Stimulated activated CD4-positive, alpha-beta T cell treated with anti-CD3 and anti-CD28 coated beads, Interleukin-2, amount 100 ng/mL, for 4 hours (primary cell): ENCODE results near the gene LARP7.
"Not testable (repeated sequence)": the region's sequence is repeated elsewhere in the genome, so short reads cannot be mapped to it uniquely, and the experiment has no call there.

Experiments used
- DNase-seq: peaks from one replicate; pipeline ENCODE4 v3.0.0-alpha.2; 2020; ENCODE audit warnings: low read depth

The LARP7 gene

DNA sequence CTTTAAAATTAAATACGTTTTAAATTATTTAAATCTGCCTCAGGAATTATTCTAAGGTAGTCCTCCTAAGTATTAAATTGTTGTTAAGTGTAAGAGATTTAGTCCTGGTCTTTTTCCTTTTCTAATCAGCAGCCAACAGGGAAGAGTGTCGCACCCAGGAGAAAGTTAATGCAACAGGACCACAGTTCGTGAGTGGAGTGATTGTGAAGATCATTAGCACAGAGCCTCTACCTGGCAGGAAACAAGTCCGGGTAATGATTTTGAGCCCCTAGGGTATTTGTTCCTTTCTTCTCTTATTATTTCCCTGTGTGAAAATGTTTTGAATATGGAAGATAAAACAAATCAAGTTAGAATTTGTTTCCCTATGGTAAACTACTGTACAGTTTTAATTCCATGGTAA lies 13.4 kb downstream of the LARP7 start:
- no peak for DNase-seq

DNA sequence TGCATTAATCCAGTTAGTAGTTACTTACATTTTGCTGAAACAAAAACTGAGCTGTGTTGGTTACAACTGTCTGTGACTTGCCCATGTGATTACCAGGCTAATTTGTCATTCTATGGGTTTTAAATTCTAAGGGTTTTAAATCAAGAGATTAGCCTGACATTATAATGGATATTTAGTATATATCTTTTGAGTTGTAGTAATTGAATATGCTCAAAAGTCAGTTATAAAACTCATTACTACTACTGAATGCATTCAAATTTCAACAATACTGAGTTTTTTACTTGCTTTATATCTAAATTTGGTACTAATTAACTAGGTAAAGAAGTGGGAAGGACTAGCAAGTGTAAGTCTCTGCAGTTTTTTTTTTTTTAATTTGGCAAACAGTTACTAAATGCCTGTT lies 14.7 kb downstream of the LARP7 start:
- DNase-seq = no peak

DNA sequence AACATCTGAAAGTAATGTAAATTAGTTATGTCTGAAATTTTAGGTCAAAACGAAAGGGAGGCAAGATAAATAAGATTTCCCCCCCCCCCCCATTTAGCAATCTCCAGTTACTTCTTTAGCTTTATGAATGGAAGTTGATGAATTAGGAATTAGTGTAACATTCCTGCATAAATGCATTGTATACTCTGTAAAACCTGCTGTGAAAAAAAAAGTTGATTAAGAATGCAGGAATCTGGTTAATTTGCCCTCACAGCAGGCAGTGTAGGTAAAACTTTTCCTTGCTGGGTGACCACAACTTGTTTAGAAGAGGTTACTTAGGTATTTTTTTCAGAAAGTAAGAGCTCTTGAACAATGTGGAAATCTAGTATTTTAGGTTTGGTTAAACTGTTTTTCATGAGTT lies 15.3 kb downstream of the LARP7 start:
- no peak for DNase-seq

DNA sequence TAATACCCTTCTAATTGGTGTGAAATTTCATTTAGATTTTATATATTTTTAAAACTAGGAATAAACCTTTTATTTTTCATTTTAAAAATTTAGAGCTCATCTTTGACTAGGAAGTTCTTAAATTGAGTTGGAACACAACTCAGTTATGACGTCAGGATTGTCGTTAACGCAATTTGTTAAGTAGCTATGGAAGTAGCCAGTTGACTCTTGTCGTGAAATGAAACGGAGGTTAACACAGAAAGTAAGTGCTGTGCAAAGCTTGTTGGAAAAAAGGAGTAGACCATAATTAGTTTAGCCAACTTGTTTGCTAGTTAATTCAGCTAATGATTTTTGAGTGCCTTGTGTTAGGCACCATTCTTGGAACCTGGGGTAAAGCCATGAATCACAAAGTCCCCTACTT lies 18.3 kb downstream of the LARP7 start:
- DNase-seq = no peak

DNA sequence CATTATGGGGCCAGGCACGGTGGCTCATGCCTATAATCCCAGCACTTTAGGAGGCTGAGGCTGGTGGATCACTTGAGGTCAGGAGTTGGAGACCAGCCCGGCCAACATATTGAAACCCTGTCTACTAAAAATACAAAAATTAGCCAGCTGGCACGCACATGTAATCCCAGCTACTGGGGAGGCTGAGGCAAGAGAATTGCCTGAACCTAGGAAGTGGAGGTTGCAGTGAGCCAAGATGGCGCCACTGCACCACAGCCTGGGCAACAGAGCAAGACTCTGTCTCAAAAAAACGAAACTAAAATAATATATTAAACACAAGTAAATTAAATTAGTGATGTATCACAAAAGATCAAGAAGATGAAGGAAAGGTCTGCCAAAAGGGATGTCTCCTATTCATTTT lies 19.2 kb downstream of the LARP7 start:
- DNase-seq = not testable (repeated sequence)

DNA sequence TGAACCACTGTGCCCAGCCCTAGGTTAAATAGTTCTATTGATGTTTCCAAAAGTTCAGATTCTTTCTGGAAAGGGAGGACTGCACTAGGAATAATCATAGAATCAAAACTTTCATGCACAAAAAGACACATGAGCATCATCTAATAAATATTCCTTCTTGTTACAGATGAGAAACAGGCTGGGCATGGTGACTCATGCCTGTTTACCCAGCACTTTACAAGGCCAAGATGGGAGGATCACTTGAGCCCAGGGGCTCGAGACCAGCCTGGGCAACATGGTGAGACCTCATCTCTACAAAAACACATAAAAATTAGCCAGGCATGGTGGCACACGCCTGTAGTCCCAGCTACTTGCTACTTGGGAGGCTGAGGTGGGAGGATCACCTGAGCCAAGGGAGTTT lies 27.7 kb downstream of the LARP7 start:
- no peak for DNase-seq

DNA sequence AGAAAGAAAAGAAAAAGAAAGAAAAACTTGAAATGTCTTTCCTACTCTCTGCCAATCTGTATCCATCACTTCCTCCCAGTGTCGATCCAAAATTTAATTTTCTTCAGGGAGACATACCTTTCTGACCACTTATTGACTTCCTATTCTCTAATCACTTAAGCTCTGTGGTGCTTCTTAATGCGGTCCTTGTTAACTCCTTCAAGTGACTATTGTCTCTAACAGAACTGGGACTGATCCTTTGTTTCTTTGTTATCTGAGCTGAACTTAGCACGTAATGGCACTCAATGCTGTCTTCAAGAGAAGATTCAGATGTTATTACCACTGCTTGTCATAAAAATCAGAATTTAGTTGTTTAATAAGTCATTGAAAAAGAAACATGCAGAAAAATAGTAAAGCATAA lies 31.2 kb downstream of the LARP7 start:
- no peak for DNase-seq

DNA sequence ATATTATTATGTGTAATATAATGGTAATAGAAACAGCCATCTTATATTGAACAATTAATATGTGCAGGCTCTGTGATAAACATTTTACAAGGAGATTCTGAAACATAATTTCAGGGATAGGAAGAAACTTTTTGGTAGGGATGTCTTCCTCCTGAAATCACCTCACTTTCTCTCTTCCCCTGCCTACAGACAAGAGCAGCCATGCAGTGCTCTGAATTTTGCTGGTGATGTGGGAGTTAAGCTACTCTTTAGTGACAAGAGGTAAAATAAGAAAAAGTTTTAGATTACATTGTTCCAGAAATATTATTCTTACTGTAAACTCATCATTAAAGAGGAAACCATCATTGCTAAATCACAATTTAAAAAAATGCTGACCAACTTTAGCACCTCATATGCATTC lies 36.1 kb downstream of the LARP7 start:
- DNase-seq = no peak

DNA sequence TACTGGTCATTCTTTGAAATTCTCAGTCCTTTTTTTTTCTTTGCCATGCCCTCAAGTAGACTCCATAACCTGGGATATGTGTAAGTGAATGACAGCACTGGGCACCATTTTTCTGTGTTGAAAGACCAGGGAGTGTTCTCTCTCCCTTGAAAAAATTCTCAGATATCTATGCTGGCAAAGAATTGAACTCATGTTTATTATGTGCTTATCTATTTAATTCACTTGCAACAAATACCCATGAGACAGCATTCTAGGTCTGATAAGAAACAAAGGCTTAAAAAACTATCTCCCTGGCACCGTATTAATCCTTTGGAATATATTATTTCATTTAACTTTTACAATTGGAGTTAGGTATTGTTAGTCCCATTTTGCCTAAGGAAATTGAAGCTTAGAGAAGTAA lies 36.7 kb downstream of the LARP7 start:
- no peak for DNase-seq

DNA sequence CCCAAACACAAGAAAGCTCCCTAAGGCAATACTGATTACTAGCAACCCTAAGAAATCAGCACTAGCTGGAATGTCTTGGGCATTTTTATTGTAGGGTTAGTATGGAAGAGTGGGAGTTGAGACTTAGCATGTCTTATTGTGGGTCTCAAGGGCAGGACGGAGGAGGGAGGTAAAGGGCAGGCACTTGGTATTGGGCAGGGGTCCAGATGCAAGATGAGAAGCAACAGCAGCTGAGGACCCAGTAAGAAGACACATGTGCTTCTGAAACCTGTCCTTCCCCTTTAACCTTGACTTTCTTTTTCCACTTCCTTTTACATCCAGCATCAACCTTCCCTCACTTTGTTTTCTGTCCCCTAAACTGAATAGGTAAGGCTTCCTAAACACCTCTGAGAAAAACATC lies 37.4 kb downstream of the LARP7 start:
- no peak for DNase-seq

DNA sequence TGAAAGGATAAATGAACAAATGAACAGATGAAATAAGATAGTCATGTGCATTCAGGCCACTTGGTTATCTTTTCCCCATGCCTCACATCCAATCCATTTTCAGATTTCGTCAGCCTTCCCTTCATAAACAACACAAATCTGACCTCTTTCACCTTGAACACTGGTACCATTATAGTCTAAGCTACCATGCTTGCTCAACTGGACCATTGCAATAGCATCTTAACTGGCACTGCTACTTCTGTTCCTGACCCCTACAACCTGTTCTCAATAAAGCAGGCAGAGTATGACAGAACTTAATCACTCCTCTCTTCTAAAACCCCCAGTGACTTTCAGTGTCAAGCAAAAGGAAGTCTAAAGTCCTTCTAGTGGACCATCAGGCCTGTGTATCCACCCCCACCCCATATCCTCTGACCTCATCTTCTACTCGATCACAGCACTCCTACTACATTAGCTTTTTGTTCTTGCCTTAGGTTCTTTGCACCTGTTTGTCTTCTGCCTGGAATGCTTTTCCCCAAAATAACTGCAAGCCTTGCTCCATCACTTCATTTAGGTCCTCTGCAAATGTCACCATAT lies 40.7 kb downstream of the LARP7 start:
- DNase-seq = no peak

DNA sequence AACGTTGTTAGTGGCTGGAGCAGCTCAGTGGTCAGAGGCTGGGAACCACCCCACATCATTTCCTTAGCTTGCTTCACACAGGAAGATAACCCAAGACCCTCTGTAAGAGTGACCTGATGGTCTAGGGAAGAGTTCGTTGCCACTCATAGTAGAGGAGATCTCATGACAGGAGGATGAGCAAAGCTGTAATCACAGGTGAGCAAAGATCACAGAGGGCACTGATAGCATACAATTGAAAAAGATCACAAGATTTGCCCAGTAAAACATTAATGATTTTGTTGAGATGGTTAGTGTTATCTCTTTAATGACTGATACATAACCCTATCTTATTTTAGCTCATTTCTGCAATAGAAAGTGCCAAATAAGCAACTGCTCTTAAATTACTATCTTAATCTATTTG lies 44.1 kb downstream of the LARP7 start:
- DNase-seq = no peak

DNA sequence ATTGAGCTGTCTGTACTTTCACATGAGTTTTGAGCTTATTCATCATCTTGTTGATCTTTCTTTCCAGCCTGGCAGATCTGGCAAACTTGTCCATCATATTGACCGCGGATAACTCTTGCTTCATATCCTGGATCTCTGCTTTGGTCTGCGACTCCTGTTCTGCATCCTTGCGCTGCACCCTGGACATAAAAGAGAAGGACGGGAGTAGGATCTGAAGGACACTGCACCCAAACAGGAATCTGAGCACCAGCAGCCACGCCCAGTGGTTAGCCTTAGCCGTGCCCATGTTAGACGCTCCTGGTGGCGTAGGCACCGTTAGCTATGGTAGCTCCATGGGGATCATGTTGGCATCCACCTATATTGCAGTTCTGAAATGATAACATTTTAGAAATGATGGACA lies 56.6 kb downstream of the LARP7 start:
- DNase-seq = no peak

DNA sequence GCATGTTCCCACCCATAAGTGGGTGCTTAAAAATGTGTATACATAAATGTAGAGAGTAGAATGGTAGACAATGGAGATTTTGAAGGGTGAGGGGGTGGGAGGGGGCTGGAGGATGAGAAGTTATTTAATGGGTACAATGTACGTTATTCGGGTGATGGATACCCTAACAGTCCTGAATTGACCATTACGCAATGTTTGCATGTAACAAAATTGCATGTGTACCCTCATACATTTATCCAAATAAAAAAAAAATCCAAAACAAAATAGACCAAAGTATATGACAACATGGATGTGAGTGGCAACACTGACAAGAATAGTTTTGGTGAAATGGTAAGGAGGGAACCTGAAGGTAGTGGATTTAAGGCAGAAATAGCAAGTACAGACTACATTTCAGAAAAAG lies 63.7 kb downstream of the LARP7 start:
- no peak for DNase-seq

DNA sequence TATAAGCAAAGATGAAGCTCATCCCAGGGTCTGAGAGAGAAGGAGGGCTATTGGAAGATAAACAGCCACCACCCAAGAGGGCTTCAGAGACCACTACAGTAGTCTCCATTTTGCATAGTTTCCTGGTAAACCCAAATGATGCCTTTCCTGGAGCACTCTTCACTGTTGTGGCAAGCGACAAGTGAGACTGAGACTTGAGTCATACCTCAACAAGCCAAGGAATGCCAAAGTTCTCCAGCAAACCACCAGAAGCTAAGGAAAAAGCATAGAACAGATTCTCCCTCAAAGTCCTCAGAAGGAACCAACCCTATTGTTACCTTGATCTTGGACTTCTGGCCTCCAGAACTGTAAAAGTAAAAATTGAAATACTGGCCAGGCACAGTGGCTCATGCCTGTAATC lies 65.9 kb downstream of the LARP7 start:
- no peak for DNase-seq

DNA sequence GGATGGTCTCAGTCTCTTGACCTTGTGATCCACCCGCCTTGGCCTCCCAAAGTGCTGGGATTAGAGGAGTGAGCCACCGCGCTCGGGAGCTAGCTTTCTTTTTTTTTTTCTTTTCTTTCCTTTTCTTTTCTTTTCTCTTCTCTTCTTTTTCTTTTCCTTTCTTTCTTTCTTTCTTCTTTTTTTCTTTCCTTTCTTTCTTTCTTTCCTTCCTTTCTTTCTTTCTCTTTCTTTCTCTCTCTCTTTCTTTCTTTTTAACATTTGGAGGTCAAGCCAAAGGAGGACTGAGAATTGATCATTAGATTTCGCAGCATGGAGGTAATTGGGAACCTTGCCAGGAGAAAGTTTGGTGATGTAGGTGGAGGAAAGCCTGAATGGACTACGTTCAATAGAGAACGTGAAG lies 67.4 kb downstream of the LARP7 start:
- DNase-seq = no peak

DNA sequence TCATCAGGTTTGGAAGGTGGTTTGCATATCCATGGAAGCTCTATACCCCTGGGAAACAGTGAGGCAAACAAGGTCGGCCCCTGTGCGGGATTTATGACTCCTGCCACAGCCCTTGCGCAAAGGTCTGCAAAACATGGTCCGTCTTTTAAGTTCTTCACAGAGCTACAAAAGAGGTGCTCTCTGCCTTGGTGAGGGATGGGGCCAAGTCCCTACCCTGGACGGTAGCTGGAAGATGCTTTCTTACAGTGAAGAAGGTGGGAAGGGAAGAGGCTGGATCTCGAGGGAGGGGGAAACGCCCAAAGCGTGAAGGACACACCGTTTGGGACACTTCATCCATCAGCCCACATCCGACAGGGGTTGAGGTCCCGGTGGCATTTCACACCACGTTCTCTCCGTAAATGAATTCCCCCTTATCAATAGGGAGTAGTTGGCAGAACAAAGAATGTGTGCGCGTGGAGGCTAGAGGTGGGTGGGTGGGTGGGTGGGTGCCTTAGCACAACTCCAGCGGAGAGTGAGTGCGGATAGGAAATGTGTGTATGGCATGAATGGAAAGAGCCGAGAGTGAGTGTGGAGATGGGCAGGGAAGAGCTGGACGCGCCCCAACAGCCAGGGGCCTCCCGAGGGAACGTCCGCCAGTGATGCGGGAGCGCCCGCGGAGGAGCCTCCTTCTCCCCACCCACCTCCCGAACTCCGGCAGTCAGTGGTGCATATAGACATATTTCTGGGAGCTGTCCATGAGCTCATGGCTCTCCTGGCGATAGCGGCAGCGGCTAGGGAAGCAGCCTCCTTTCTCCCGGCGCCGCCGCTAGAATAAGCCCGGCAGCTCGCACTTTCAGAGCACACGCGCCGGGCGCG lies 68.3 kb downstream of the LARP7 start:
- DNase-seq = no peak

DNA sequence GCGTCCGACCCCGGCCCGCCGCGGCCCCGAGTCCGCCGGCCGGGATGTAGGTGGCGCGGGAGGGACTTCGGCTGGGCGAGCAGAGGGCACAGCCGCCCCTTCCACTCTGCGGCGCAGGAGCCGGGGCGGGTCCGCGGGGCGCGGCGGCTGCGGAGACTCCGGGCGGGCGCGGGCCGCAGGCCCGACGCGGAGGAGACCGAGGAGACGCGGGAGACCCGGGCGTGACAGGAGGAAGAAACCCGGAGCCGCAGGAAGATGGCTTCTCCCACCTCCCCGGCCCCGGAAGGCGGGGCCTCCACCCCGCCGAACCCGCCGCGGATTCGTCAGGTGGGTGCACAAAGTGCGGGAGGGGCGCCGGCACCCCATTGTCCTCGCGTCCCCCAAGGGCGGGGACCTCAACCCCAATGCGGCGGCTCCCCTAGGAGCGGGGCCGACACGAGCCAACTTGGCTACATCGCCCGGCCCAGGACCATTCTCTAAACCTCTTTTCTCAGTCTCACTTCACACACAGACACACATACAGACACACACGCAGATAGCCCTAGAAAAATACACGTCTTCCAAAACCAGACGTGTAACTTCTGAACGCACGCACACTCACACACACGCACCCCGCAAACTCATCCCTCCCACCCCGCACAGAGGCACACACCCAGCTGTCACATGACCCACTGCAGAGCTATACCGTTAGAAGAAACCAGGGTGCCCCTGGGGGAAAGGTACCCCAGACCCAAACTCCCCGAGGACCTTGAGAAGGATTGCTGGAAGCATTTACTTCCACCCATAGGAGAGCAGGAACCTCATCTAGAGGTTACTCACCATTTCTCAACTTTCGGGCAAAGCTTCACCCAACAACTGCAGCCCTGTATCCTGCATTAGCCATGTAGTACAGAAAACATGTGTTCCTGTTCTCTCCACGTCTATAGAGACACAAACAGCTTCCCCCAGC lies 69.2 kb downstream of the LARP7 start:
- DNase-seq = not testable (repeated sequence)

DNA sequence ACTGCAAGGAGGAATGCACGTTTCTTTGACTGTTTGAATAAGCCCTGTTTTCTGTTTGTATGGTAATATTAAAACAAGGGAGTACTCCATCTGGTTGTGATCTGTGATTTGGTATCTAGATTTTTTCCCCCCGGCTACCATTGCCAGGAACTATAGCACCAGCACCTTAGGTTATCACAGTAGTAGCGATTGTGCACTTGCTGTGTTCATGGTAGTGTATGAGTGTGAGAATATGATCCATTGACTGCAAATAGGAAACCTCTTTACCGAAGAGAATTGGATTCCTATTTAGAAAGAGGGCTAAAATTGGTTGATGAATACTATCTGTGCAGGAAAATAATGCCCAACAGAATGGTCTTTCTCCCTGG lies 69.9 kb downstream of the LARP7 start:
- DNase-seq = no peak
